ENCODE results near the gene XPO6.

GRCh38 chr16:28105297-28105696 is 106.5 kb downstream of the XPO6 start:
- no peak for TF ChIP-seq SMC3 (conservative IDR thresholded peaks at IDR 0.05; ENCODE audit: poor library complexity)
- TF ChIP-seq EZH2 (IDR thresholded peaks at IDR 0.05; ENCODE audit: borderline replicate concordance, insufficient read depth, low read length, poor library complexity, severe bottlenecking) = no peak
- TF ChIP-seq CTCF (IDR thresholded peaks at IDR 0.05; ENCODE audit: poor library complexity, severe bottlenecking) = no peak
